HG03103 (cell line): ENCODE results near the gene RNF144A.
"Not testable (repeated sequence)": the region's sequence is repeated elsewhere in the genome, so short reads cannot be mapped to it uniquely, and the experiment has no call there.

Experiments
- ATAC-seq: cut with Tn5 transposase; IDR thresholded peaks from one replicate; pipeline ENCODE4 v1.9.1; 2021; ENCODE audit warnings: low read depth; ENCODE audit not compliant: unreplicated experiment

Gene RNF144A

GRCh38 chr2:6995391-6996097 is 78.3 kb downstream of the RNF144A start:
- ATAC-seq: no peak

DNA sequence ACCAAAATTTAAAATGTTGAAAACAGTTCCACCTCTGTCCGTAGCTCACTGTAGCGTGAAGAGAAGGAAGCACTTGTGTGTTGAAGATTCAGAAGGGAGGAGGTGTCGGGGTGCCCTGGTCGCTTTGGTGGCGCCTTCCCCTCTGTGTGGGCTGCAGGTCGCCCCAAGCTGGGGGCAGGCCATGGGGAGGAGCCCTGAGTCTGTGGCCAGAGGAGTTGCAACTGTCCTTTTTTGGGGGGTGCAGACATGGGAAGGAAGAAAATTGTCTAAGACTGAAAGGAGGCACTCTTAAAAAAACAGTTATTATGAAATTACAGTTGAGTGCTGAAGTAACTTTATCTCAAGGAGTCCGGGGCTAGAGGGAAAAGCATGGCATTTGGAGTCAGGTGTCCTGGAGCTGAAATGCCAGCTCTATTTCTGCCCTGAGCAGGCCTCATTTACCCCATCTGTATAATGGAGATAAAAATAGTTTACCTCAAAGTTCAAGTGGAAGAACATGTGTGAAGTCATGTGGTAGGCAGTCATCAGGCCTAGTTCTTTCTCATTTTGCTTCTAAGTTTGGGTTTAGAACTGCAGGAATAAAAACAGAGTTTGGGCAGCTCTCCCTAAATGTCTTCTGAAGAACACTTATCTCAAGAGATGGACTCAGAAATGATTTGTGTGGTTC is 82.1 kb downstream of the RNF144A start:
- peak; percentile 89 for ATAC-seq

GRCh38 chr2:7001395-7001794 is 84.2 kb downstream of the RNF144A start:
- not testable (repeated sequence) for ATAC-seq

DNA sequence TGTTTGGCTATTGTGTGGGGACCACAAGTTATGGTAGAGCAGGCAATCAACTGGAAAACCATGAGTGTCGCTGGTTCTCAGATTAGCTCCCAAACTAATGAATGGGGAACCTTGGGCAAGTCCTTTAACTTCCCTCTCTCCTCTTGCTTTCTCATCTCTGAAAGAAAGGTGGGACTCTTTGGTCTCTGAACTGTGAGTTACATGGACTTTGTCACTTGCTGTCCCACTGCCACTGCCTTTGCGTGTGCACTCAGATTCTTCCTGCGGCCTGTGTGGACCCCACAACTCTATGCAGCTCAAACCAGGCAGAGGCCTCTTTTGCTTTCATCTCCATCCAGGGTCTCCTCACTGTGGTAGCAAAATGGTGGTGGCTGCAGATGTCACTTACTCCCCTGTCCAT is 86.7 kb downstream of the RNF144A start:
- ATAC-seq: no peak

DNA sequence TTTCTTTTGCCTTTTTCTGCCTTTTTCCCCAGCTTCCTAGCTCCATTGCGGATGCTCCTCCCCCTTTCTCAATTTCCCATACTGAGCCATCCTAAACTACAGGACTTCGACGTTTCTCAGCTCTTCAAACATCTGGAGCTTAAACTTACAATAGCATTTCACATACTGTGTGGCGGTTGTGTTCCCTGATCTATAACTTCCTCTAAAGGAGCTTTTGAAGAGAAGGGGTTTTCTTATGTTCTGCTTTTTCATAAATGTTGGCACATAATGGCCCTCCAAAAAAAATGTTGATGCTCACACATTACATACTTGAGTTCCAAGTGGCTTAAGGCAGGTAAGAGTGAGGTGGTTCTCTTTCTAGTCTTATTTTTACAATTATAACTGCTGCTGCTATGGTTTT is 87.4 kb downstream of the RNF144A start:
- ATAC-seq: no peak

- ATAC-seq: peak; percentile 35
These were observed 90.3 kb downstream of the RNF144A start for GRCh38 chr2:7007488-7007845.

DNA sequence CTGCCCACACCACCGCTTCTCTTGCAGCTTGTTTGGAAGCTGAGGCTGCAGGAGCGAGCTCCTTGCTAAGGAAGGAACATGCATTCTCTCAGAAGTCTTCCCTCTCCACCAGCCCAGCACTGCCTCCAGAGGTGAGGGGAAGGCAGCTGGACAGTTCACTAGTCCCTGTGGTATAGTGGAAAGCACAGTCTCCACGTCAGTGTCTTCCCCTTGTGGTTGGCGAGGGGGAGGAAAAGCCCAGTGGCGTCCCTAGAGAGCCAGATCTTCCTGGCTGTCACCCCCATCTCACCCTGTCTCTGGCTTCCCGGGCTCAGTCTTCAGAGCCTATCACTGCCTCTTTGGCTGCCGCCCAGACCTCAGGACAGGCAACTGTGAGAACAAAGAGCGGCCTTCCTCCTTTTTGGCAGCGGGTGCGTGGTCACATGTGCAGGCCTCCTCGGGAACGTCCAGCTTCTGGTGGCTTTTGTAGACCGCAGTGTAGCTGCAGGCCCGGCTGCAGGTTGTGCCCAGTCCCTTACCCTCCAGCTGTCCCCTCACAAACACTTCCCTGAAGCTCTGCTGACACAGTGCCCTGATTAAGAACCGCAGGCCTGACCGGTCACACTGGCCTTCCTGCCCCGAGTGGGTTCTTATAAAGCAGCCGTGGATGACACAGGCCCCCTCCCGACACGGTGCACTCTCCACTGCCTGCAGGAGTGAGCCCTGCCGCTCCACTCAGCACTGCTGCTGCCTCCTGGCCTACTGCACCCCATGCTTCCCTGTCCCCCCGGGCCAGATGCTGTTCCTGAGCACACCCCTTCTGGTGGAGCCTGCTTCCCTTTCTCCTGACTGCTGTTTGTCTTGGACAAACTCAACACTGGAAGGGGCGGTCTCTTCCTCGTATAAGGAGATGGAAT is 90.9 kb downstream of the RNF144A start:
- ATAC-seq: peak; percentile 47

DNA sequence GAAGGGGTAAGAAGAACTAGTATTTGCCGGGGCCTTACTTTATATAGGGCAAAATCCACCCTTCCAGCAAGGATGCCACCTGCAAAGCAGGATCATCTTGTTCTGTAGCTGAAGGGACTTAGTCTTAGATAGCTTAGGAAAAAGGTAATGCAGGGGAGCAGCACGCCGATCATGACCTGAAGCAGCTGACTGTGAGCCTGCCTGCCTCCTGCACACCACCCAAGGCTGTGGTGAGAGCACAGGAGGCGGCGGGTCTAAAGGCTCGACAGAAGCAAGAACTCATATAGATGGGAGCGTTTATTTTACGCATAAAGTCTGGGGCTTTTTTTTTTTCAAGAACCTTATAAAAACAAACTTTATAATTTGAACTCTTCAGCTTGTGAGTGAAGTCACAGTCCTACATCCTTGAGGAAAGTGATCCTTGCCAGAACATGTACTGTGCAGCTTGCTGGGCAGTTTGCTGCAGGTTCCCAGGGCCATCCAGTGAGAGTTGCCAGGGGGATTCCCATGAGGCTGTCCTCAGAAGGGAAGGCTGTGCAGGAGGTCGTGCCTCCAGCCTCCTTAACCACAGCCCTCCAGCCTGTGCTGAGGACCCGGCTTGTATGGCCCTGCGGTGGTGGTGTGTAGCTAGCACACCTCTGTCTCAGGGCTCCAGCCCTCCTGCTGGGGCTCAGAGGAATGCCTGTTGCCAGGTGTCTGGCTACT is 92.1 kb downstream of the RNF144A start:
- ATAC-seq: no peak

- ATAC-seq: no peak
These were observed 93.3 kb downstream of the RNF144A start for GRCh38 chr2:7010391-7011054.

DNA sequence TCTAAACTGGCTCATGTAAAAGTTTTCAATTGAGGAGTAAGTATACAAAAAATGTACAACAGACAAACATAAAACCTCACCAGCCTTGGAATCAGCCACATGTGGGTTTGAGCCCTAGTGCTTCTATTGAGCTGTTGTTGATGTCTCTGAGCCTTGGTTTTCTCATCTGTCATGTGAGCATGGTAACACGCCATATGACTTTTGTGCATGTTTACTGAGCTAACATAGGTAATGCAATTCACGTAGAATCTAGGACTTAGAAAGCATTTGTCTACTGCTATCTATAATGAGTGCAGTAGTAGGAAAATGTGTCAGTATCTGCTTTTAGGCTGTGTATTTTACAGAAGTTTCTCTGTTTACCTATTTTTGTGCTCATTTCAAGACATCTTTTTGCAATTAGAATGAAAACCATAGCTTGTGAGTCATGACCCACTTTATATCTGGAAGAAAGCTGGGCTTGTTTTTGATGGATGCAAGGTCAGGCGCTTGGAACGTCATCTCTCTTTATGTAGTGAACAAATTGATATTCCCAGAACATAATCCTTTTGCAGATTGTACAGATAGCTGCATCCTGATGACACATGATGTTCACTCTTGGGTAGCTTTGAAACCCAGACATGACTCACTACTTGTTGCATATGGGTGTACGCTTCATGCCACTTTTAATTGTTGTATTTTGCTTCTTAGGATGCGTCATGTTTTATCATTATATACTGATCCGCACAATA is 94.3 kb downstream of the RNF144A start:
- no peak for ATAC-seq

DNA sequence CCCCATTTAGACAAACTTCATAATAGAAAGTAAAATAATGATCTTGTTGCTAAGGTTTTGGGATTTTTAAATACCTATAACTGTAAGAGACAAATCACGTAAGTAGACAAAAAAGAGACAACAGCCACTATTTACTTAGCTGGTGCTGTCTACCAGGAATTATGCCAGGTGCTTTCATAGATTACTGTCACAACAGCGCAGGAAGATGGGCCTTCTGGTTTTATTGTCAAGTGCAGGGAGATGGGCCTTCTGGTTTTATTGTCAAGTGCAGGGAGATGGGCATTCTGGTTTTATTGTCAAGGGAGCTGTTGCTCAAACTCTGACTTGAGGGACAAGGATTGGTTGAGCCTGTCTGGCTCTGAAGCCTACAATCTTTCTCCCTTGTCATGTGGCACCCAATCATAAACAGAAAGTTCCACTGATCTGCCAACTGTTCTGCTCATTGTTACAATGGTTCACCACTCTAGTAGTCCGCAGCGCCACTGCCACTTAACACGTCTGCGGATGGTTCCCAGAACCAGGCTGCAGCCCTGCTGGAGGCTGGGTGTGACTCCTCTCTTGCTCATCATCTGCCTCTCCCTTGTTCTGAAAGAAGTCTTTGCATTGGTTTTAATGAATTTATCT is 95.0 kb downstream of the RNF144A start:
- ATAC-seq: no peak

DNA sequence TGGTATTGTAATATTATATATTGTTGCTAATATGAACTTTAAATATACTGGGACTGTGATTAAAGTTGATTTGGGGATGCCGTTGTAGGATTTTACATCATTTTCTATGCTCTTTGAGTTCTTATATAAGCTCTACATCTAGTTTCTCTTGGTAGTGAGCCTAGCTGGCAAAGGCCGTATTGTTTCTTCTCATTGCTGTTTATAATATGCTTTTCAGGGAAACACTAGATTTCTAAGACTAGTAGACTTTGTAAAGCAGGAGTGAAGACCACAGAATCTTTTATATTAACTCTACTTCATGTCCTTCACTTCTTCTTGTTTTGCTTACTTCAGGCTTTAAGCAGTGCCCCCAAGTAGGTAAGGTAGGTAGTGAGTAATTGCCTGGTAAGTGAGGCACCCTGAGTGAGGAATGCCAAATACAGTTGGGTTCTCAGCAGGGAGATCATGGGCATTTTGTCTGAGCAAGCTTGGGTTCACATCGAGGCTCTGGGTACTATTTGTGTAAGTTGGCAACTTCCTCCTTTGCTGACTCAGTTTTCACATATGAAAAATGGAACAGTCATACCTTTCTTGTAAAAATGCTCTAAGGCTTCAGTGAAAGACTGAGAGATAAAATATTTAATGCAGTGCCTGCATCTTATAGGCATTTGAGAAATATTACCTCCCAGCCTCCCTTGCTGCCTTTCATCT is 96.4 kb downstream of the RNF144A start:
- ATAC-seq: no peak

DNA sequence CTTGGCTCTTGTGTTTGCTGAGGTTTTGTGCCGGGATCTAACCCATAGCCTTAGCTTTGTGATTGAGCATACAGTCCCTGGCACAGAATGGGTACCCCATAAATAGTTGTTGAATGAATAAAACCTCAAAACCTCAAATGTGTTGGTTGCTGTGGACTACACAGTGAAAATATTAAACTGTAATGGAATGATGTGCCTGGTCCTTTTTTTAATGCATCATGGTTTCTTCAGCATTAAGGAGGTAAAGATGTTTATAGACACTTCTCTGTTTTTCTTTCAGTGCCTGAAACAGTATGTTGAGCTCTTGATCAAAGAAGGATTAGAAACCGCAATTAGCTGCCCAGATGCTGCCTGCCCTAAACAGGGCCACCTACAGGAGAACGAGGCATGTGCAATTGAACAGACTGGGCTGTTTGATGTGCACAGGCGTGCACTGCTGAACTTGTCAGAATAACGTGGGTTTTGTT is 97.0 kb downstream of the RNF144A start:
- ATAC-seq: no peak

DNA sequence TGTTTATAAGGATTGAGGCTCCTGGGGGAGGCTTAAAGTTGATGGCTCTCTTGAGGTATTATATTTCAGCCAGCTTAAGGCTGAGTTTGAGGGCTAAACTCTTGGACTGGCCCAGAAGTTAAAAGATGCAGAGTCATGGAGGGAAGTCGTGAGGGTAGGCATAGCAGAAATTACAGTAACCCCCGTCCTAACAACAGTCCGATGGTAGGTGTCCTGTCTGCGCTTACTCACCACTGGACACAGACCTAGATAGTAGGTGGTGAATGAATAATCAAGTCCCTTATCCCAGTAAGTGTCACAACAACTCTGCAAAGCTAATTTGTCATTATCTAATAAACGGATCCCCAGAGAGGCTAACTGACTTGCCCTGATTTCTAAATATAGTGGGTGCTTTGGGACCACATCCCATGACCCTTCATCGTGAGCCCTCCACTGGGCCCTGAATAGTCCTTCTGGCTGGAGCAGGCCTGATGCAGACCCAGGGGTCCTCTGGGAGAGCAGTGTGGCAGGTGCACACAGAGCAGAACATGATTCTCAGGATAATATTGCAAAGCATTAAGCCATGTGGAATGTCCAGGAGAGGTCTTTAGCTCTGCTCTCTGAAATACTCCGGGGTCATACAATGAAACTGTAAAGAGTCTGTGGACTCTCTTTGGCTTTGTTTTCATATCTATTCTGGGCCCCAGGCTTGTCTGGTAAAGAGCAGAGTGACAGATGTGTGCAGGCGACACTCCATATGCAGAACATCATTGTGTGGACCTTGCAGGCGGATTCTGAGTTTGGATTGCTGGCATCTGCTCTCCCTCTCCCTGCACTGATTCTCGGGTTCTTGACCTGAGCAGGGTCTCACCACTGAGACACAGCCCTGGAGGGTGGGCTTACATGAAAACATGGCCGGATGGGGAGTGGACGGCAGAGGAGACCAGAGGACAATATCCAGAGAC is 98.1 kb downstream of the RNF144A start:
- no peak for ATAC-seq

DNA sequence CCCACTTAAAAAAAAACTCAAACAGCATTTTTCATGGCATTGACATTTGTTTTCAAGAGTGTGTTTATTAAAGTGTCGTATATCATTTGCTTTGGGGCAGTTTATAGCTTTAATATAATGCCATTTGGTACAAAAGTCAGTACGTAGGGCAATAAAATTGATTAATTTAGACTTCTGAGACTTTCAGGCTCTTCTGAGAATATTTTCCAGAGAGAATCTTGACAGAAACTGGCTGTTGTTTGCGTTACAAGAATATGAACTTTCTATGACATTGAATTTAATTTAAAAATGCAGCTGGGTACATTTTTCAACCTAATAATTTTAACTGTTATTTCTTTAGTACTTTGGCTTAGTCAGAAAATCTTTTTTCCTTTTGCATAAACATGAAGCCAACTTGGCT is 98.9 kb downstream of the RNF144A start:
- ATAC-seq: no peak

- ATAC-seq: no peak
These were observed 99.5 kb downstream of the RNF144A start for GRCh38 chr2:7016601-7017211.

GRCh38 chr2:7017671-7018281 is 100.6 kb downstream of the RNF144A start:
- ATAC-seq: no peak
